Forelimb muscle (tissue), 1 donor: ENCODE results near the gene RPS4Y1. TPM values are rescaled to one million over a fixed set of nuclear protein-coding genes. Genes with fewer than 3 reads are reported as not detected.

ENCODE experiments used
- DNase-seq: peaks from one replicate; pipeline ENCODE4 v3.0.0-alpha.2; 2013; ENCODE audit warnings: low read depth
- polyA plus RNA-seq: library from polyadenylated mRNA; unstranded; fragments of 120-200 nt; gene quantifications from one replicate; pipeline ENCODE4 v1.2.1, GENCODE V29; 2013; ENCODE audit not compliant: insufficient read length

The RPS4Y1 gene
- polyA plus RNA-seq, 1 donor: 3.0 TPM

GRCh38 chrY:2883561-2883960, 42.2 kb downstream of the RPS4Y1 start:
- no peak for DNase-seq

DNA sequence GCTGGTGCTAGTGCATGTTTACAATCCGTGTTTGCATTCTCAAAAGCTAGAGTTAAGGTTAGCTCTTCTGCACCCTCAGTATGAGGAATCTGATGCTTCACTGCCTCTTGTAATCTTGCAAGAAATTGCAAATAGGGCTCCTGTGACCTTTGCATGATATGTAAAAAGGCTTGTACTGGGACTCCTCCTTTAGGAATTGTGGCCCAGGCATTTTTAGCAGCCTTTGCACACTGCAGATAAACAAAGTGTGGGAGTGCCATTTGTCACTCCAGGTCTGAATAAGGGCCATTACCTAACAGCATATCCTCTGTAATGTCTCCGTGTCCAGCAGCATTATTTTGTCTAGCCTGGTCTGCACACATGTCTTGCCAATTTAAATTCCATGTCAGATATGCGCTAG, 44.5 kb downstream of the RPS4Y1 start:
- no peak for DNase-seq

- no peak for DNase-seq
Measured at GRCh38 chrY:2887386-2887785, 46.0 kb downstream of the RPS4Y1 start.

DNA sequence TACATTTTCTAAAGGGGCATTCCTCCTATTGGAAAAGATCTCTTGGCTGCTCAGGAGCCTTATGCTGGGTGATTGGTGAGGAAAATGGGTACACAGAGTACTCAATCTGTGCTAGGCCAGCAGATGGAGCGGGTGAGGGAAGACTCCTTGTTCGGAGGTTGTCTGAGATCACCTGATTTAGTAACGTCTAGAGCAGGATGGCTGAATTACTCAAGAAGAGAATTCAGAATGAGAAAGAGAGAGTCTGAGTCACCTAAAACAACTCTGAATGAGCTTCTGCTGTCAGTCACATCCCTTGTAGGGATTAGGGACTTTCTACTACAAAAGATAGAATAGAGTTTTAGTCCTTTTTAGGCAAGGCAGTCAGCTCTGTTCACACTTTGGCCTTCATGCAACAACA, 46.6 kb downstream of the RPS4Y1 start:
- DNase-seq: no peak

- no peak for DNase-seq
Measured at GRCh38 chrY:2893471-2893870, 52.1 kb downstream of the RPS4Y1 start.

- DNase-seq: no peak
Measured at GRCh38 chrY:2896050-2896449, 54.6 kb downstream of the RPS4Y1 start.

DNA sequence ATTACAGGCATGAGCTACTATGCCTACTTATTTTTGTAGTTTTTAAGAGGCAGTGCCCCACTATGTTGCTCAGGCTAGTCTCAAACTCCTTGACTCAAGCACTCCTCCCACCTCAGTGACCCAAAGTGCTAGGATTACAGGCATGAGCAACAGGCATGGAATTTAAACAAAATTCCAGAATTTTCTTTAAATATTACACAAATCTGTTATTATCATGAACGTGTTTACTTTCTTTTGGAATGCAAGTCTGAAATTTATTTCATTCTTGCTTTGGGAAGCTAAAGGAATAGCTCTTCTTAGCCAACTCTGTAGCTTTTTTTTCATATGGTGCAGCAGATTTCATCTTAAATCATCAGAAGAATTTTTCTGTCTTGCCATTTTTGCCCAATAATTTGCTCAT, 66.0 kb downstream of the RPS4Y1 start:
- no peak for DNase-seq

- no peak for DNase-seq
Measured at GRCh38 chrY:2913066-2913815, 71.8 kb downstream of the RPS4Y1 start.

Other genes with a start within 250 kb of the RPS4Y1 start
- gene SRY, start 53.9 kb upstream of the RPS4Y1 start, polyA plus RNA-seq: not detected
- not detected for gene ZFY, start 93.8 kb downstream of the RPS4Y1 start, polyA plus RNA-seq